Stimulated activated CD4-positive, alpha-beta T cell treated with anti-CD3 and anti-CD28 coated beads, Interleukin-2, amount 100 ng/mL, for 4 hours (primary cell): ENCODE measurements around the gene MUC20.
"Not testable (repeated sequence)": the region's sequence is repeated elsewhere in the genome, so short reads cannot be mapped to it uniquely, and the experiment has no call there.

Source experiments
- DNase-seq: peaks from one replicate; pipeline ENCODE4 v3.0.0-alpha.2; 2020; ENCODE audit warnings: low read depth

Gene MUC20, protein sequence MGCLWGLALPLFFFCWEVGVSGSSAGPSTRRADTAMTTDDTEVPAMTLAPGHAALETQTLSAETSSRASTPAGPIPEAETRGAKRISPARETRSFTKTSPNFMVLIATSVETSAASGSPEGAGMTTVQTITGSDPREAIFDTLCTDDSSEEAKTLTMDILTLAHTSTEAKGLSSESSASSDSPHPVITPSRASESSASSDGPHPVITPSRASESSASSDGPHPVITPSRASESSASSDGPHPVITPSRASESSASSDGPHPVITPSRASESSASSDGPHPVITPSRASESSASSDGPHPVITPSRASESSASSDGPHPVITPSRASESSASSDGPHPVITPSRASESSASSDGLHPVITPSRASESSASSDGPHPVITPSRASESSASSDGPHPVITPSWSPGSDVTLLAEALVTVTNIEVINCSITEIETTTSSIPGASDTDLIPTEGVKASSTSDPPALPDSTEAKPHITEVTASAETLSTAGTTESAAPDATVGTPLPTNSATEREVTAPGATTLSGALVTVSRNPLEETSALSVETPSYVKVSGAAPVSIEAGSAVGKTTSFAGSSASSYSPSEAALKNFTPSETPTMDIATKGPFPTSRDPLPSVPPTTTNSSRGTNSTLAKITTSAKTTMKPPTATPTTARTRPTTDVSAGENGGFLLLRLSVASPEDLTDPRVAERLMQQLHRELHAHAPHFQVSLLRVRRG

DNA sequence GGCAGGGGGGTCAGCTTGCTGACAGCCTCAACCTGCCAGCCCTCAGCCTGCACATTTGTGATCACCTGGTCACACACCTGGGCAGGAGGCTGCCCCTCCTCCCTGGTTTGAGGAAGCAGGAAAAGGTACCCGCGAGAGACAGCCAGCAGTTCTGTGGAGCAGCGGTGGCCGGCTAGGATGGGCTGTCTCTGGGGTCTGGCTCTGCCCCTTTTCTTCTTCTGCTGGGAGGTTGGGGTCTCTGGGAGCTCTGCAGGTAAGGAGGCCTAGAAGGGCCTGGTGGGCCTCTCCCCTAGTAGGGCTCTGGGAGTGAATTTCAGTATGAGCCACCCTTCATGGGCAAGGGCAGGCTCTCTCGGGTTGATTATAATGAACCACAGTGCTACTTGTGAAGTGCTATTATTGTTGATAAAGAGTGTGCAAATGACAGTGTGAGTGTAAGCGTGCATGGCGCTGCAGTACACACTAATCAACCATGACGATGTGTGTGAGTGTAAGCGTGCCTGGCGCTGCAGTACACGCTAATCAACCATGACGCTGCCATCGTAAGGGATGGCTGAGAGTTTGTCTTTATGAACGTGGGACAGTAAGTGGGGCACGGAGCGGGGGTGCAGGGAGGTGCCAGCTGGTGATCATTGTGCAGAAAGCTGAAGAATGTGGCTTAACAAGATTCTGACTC, at the start of gene MUC20:
Gene MUC20, plus strand, starts transcription at position 148 of the 676 bp plus-strand sequence. Its CDS starts 30 bp downstream, at position 178.
- not testable (repeated sequence) for DNase-seq

DNA sequence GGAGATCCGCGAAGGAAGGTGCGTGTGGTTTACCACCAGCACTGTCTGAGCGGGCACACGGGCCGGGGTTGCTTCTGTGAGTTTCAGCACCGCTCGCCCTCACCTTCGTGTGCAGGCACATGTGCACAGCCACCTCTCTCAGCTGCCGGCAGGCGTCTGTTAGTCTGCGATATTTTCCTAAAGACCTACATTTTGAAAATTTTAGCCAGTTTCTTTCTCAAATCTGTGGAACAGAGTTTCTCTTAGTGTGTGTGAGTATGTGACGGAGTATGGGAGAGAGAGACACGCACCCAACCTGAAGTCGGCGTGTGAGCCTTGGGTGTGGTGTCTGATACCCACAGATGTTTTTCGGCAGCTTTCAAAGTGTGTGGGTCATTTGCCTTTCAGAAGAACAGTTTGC, 49.5 kb upstream of the MUC20 start:
- DNase-seq: not testable (repeated sequence)

- DNase-seq: not testable (repeated sequence)
Measured at GRCh38 chr3:195673711-195674110, 47.1 kb upstream of the MUC20 start.

DNA sequence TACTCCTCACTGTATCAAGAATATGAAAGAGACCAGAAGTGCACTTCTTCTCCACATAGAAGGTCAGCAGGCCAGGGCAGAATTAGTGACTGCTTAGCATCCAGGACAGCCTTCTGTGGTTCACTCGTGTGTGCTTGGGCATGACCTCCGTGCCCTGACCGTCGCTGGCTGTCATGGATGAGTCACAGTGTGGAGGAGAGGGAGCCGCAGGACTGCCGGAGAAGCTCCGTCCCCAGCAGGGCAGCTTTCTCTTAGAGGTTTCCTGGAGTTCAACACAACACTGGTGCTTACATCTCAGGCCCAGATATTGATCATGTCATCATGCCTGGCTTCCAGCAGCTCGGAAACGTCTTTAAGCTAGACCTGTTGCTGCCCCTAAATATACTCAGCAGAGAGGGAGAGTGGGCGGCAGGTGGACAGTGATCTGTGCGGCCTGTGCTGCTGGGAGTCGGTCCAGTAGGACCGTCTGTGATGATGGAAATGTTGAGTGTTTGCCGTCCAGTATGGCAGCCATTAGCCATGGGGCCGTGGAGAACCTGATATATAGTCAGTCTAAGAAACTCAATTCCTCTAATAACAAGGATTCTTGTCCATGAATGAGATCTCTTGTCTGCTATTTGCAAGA, 42.3 kb upstream of the MUC20 start:
- DNase-seq: not testable (repeated sequence)

DNA sequence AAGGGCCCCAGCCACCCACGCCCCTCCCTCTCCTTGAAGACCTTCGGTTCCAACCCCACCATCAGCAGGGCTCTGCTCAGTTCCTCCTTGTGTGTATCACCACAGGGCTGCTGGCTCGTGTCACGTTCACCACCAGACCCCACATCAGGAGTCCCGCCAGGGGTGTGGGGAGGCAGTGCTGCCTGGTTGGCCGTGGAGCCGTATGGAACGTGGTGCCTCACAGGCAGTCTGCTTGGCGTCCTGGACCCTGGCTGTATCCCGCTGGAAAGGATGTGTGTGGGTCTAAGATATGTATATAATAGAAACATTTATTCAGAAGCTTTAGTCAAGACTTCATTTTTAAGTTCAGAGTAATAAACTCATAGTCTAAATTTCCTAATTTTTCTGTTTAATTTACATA, 40.1 kb upstream of the MUC20 start:
- DNase-seq: not testable (repeated sequence)

DNA sequence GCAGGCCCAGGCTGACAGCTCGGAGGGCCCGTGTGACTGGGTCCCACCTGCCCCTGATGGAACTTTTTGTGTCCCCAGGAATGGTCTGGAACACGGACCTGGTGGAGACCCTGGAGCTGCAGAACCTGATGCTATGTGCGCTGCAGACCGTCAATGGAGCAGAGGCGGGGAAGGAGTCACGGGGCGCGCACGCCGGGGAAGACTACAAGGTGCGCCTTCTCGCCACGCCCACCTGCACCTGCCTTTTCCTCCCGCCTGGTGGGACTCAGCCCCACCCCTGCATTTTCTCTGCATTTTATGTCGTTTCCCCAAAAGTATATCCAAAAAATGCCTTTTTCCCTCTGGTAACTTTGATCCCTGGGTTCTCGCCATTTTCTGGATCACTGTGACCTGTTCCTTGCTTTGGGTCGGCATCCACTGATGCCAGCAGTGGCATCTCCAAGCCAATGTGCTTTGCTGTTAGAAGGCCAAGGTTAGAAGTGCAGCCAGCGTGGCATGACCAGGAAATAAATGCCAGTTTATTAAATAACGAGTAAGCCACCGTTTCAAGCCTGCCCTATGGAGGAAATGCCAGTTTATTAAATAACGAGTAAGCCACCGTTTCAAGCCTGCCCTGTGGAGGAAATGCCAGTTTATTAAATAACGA, 39.2 kb upstream of the MUC20 start:
- not testable (repeated sequence) for DNase-seq

DNA sequence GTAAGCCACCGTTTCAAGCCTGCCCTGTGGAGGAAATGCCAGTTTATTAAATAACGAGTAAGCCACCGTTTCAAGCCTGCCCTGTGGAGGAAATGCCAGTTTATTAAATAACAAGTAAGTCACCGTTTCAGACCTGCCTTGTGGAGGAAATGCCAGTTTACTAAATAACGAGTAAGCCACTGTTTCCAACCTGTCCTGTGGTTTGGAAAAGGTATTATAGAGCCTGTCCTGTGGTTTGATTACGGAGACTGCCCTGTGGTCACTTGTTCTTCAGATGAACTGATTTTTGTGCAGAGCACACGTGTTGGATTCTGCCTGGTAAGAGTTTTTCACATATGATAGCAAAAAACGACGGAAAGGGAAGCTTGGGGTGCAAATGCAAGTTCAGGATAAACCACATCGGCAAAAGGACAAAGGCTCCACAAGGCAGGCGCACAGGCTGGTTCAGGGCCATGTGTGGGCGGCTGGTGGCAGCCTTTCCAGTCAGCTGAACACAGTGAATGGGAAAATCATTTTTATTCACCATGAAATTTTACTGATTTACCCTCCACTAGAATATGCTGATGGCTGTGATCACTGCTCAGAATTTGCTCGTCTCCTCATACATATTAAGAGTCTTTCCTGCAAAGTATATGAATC, 38.6 kb upstream of the MUC20 start:
- DNase-seq: not testable (repeated sequence)

DNA sequence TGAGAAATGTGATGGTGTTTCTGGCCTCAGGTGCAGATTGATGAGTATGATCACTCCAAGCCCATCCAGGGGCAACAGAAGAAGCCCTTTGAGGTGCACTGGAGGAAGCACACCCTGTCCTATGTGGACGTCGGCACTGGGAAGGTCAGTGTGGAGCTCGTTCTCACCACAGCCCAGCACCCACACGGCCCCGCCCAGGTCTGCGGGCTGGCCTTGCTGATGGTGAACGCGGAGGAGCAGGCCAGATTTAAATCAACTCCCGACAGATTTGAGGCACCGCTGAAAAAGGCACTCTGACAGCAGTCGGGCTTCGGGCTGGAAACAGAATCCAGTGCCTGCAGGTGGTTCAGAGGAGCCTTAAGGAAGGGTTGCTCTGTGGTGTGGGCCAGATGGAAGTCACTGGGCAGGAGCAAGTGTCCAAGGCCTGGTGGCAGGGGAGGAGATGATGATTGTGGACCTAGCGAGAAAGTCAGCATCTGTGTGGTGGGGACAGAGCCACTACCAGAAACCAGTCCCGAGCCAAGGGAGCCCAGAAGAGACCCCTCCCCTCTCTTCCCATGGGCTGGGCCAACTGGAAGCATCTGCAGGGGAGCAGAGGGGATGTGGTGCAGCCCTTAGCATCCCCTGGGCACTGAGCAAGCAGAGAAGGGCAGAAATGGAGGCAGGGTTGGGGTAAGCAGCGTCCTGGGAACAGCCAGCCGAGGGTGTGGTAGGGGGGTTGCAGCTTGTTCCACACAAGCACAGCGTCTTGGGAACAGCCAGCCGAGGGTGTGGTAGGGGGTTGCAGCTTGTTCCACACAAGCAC, 36.9 kb upstream of the MUC20 start:
- DNase-seq: not testable (repeated sequence)

- DNase-seq: not testable (repeated sequence)
Measured at GRCh38 chr3:195684527-195685257, 36.1 kb upstream of the MUC20 start.

DNA sequence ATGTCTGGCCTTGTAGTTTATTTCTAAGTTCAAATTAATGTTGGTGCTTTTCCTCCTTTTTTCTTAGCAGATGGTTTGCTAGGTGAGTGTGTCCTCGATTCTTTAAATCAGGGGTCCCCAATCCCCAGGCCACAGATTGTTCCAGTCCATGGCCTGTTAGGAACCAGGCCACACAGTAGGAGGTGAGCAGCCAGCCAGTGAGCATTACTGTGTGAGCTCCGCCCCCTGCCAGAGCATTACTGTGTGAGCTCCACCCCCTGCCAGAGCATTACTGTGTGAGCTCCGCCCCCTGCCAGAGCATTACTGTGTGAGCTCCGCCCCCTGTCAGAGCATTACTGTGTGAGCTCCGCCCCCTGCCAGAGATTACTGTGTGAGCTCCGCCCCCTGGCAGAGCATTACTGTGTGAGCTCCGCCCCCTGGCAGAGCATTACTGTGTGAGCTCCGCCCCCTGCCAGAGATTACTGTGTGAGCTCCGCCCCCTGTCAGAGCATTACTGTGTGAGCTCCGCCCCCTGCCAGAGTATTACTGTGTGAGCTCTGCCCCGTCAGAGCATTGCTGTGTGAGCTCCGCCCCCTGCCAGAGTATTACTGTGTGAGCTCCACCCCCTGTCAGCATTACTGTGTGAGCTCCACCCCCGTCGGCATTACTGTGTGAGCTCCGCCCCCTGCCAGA, 34.1 kb upstream of the MUC20 start:
- not testable (repeated sequence) for DNase-seq

DNA sequence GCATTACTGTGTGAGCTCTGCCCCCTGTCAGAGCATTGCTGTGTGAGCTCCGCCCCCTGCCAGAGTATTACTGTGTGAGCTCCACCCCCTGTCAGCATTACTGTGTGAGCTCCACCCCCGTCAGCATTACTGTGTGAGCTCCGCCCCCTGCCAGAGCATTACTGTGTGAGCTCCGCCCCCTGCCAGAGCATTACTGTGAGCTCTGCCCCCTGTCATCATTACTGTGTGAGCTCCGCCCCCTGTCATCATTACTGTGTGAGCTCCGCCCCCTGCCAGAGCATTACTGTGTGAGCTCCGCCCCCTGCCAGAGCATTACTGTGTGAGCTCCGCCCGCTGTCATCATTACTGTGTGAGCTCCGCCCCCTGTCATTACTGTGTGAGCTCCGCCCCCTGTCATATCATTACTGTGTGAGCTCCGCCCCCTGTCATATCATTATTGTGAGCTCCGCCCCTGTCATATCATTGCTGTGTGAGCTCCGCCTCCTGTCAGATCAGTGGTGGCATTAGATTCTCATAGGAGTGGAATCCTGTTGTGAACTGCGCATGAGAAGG, 33.5 kb upstream of the MUC20 start:
- peak; percentile 29 for DNase-seq

GRCh38 chr3:195688471-195689183, 32.2 kb upstream of the MUC20 start:
- not testable (repeated sequence) for DNase-seq

DNA sequence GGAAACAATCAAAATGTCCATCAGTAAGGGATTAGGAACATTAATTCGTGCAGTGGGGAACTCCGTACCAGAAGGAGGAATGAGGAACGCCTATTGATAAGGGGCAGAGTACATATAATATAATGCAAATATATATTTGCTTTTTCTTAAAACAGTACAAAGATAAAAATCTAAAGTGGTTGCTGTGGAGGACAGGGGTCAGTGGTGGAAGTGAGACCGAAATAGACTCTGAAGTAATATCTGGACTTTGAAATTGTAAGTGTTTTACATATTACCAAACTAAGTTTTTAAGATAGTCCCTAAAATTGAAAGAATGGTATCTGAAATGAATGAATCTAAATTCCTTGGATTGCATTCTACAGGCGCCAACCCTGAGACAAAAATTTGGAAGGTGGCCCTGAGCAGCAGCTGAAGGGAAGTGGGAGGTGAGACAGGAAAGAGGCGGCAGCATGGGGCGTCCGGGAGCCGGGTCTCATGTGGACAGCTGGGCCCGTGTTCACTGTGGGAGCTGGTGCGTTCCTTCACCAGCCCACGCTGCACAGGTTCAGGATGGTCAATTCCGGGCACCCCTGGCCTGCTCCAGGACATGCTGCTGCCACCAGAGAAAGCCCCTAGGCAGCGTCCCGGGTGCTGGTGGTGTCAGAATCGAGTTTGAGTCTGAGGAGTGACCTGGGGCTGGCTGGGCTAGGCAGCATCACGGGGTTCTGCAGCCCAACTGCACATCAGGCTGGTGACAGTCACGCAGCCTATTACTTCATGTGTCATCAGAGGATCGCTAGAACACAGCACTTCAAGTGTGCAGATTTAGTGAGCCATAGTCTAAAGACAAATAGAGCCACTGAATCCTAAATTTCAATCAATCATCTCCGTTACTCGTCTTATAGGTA, 31.4 kb upstream of the MUC20 start:
- not testable (repeated sequence) for DNase-seq

GRCh38 chr3:195690951-195691350, 29.8 kb upstream of the MUC20 start:
- DNase-seq: no peak

DNA sequence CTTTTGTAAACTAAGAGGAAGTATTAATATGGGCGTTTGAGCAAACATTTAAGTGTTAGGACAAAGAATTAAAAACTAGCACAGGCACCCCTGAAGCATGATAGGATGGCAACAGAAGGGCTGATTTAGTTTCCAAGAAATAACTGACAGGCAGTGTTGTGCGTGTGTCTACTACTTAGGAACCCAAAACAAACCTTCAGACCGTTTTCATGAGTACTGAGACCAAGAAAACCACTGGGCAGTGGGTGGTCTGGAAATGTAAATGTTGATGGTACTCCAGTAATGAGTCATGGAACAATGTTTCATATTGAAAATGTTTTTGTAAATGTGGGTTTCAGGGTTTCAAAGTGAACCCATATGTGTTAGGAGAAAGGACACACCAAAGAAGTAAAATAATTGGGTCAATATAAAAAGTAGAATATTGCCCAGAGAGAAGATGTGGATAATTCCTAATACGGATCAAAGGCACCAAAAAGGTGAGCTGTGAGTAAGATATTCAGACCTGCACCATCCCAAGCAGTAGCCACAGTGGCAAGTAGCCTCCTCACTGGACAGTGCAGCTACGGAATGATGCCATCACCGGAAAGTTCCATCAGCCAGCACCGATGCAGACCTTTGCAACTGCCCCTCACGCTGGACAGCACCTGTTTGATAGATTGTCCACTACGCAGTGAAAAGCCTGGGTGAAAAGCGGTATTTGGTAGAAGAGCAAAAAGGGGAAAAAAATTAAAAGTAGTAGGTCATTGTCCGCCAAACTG, 29.0 kb upstream of the MUC20 start:
- DNase-seq: not testable (repeated sequence)

- DNase-seq: no peak
Measured at GRCh38 chr3:195692354-195692685, 28.5 kb upstream of the MUC20 start.
